ENCODE results near the gene VPS54. TPM values are rescaled to one million over a fixed set of nuclear protein-coding genes. Genes with fewer than 3 reads are reported as not detected.

VPS54 gene
- polyA plus RNA-seq, 1 experiment, result 5.6 TPM

DNA sequence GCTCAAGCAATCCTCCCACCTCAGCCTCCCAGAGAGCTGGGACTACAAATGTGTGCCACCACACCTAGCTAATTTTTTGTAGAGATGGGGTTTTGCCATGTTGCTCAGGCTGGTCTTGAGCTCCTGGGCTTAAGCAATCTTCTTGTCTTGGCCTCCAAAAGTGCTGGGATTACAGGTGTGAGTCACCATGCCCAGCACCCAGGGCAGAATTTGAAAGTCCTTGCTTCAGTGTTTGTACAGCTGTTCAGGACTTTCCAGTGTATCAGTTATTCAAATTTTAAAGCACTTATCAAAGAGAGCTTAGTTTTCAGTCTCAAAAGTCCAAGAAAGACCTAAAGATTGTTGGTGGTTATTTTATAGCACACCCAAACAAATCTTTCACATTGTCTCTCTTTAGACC lies 43.6 kb upstream of the VPS54 start:
- POLR2A ChIA-PET, result no interaction called here
- DNase-seq (ENCODE audit: low read depth), result no peak
- TF ChIP-seq, protein P1, sequence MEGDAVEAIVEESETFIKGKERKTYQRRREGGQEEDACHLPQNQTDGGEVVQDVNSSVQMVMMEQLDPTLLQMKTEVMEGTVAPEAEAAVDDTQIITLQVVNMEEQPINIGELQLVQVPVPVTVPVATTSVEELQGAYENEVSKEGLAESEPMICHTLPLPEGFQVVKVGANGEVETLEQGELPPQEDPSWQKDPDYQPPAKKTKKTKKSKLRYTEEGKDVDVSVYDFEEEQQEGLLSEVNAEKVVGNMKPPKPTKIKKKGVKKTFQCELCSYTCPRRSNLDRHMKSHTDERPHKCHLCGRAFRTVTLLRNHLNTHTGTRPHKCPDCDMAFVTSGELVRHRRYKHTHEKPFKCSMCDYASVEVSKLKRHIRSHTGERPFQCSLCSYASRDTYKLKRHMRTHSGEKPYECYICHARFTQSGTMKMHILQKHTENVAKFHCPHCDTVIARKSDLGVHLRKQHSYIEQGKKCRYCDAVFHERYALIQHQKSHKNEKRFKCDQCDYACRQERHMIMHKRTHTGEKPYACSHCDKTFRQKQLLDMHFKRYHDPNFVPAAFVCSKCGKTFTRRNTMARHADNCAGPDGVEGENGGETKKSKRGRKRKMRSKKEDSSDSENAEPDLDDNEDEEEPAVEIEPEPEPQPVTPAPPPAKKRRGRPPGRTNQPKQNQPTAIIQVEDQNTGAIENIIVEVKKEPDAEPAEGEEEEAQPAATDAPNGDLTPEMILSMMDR (IDR thresholded peaks at IDR 0.05; ENCODE audit: insufficient read depth, low read depth, low read length), result no peak
- no peaks in the 10 kb centered on the region for H3K27me3 ChIP-seq (ENCODE audit: control insufficient read depth, insufficient read depth, low read length)
- no peak overlapping the region for H3K4me3 ChIP-seq (ENCODE audit: low read depth, low read length)
- CTCF ChIA-PET, result interaction anchor here (0.6 to 1.9 kb wide), 6 partner anchors 11 to 1584 kb away, joined by 3 to 7 read pairs (median 4); no protein-coding TSS in a partner anchor
- no peaks in the 10 kb centered on the region for H3K36me3 ChIP-seq (ENCODE audit: control insufficient read depth, insufficient read depth, low read length)

DNA sequence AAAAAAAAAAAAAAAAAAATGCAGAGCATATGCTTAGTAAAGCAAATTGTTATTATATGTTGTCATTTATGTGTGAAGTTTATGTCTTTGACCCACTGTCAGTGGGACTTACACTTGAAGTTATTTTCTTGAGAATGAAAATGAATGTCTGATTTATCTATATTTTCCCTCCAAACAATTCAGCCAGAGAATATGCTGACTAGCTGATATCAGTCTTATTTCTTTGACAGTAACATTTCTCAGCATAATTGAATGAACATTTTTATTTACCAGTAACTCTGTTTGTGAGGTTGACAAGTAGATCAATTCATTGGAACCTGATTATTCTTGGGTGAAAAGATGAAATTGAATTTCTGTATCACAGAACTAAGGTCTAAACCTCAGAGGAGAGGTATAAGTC lies 40.0 kb upstream of the VPS54 start:
- no peak for DNase-seq (ENCODE audit: low read depth)
- CTCF ChIA-PET, result interaction anchor here (0.7 to 3.3 kb wide), 3 partner anchors 10 to 268 kb away, joined by 3 to 10 read pairs (median 4); no protein-coding TSS in a partner anchor
- POLR2A ChIA-PET, result no interaction called here
- Histone ChIP-seq H3K36me3 (ENCODE audit: control insufficient read depth, insufficient read depth, low read length) (no peaks in the 10 kb centered on the region), H3K4me3 (ENCODE audit: low read depth, low read length) (no peak overlapping the region), H3K27me3 (ENCODE audit: control insufficient read depth, insufficient read depth, low read length) (no peaks in the 10 kb centered on the region)
- TF ChIP-seq, protein P1 (IDR thresholded peaks at IDR 0.05; ENCODE audit: insufficient read depth, low read depth, low read length), result no peak

DNA sequence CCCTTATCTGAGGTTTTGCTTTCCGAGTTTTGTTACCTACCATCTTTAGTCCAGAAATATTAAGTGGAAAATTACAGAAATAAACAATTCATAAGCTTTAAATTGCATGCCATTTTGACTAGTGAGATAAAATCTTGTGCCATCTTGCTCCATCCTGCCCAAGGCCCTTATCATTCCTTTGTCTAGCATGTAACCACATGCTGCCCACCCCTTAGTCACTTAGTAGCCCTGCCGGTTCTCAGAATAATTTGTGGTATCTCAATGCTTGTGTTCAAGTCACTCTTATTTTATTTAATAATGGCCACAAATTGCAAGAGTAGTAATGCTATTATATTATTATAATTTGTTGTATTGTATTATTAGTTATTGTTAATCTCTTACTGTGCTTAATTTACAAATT lies 36.8 kb upstream of the VPS54 start:
- ChIA-PET POLR2A (no interaction called here), CTCF (interaction anchor here (3.3 kb wide), 1 partner anchor 272 kb away, joined by 10 read pairs; no protein-coding TSS in a partner anchor)
- Histone ChIP-seq H3K27me3 (ENCODE audit: control insufficient read depth, insufficient read depth, low read length) (no peaks in the 10 kb centered on the region; the same call in 1 of the 2 replicates), H3K4me3 (ENCODE audit: low read depth, low read length) (no peak overlapping the region), H3K36me3 (ENCODE audit: control insufficient read depth, insufficient read depth, low read length) (no peaks in the 10 kb centered on the region)
- TF ChIP-seq, protein P1 (IDR thresholded peaks at IDR 0.05; ENCODE audit: insufficient read depth, low read depth, low read length), result no peak
- DNase-seq (ENCODE audit: low read depth), result no peak

DNA sequence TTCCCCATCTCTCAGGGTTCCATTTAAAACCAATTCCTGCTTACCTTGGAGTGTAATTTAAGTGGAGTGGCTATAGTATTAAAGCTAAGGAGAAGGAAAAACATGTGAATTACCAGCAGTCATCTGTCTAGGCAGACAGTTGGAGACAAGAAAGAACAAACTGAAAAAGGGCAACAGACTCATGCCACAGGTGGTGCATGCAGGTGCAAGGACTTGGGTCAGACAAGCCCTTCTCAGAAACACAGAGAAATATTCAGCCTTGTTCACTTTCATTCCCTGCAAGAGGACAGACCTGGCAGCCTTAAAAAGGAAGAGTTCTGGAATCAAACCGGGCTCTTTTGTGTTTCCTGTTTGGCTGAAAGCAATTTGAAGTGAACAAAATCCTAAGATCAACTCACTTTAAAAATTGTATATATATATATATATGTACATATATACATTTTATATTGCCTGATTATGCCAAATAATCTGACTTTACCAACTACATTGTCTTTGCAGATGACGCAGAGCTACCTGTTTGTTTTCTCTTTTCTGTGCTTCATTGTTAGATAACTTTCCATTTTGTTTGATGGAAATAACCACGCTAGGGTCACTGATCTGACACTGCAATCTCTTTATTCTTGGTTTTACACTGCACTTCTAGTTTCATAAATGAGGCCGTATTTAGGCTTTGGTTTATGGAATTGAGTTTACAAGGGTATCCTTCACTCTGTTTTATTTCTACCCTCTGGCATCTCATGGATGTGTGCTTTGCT lies 35.1 kb upstream of the VPS54 start:
- no peak for DNase-seq (ENCODE audit: low read depth)
- Histone ChIP-seq H3K27me3 (ENCODE audit: control insufficient read depth, insufficient read depth, low read length) (no peaks in the 10 kb centered on the region; the same call in 1 of the 2 replicates), H3K4me3 (ENCODE audit: low read depth, low read length) (no peak overlapping the region), H3K36me3 (ENCODE audit: control insufficient read depth, insufficient read depth, low read length) (no peaks in the 10 kb centered on the region)
- ChIA-PET POLR2A (no interaction called here), CTCF (interaction anchor here (1.0 to 2.0 kb wide), 3 partner anchors 10 to 276 kb away, joined by 4 to 9 read pairs (median 4); no protein-coding TSS in a partner anchor)
- TF ChIP-seq, protein P1 (IDR thresholded peaks at IDR 0.05; ENCODE audit: insufficient read depth, low read depth, low read length), result no peak

DNA sequence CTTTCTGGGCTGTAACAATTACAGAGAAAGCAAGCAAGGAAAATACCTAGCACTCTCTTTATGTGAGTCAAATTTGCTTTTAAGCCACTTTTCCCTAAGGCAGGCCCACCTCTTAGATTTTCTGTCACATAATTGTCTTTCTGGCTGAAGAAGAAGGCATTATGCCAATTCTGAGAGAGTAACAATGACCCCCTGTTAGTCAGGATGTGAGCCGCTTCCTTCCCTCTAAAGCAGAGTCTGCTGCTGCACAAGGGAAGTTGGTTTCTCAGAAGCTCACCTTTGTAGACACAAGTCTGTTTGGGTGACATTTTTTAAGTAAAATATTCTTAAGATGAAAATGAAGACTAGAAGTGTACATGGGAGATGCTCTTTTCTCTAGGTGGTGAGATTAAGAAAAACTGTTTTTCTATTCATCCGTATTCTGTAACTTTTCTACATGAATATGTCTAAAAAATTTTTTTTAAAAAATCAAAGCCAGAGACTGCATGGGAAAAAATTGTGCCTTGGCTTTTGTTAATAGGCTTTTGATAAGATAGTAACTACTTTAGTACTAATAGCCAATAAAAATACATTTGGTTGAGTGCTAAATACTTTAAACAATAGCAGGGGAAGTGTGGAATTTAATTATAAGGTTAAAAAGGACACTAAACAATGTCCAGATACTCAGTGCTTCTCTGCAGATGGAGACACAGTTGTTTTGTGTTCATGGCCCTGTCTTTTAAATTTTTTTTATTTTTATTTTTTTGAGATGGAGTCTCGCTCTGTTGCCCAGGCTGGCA lies 33.4 kb upstream of the VPS54 start:
- no peaks in the 10 kb centered on the region; the same call in 1 of the 2 replicates for H3K27me3 ChIP-seq (ENCODE audit: control insufficient read depth, insufficient read depth, low read length)
- no peaks in the 10 kb centered on the region for H3K36me3 ChIP-seq (ENCODE audit: control insufficient read depth, insufficient read depth, low read length)
- ChIA-PET POLR2A (no interaction called here), CTCF (interaction anchor here (0.8 to 7.9 kb wide), 3 partner anchors 10 to 276 kb away, joined by 3 to 139 read pairs (median 7); no protein-coding TSS in a partner anchor)
- TF ChIP-seq, protein P1 (IDR thresholded peaks at IDR 0.05; ENCODE audit: insufficient read depth, low read depth, low read length), result no peak
- no peak overlapping the region for H3K4me3 ChIP-seq (ENCODE audit: low read depth, low read length)
- DNase-seq (ENCODE audit: low read depth), result no peak

Data from BJ (cell line).